Astrocyte (in vitro differentiated cells and primary cell): ENCODE measurements around the gene NOBOX.
"Not testable (repeated sequence)": the region's sequence is repeated elsewhere in the genome, so short reads cannot be mapped to it uniquely, and the experiment has no call there.

ENCODE experiments used
- CTCF ChIP-seq: IDR thresholded peaks from 2 replicates; pipeline ENCODE4 v1.5.1; 2011; ENCODE audit warnings: low read depth, mild to moderate bottlenecking, inconsistent platforms, low read length, moderate library complexity; ENCODE audit not compliant: insufficient read depth
- EZH2 ChIP-seq: IDR thresholded peaks from 2 replicates; pipeline ENCODE4 v1.6.1; 2012; ENCODE audit warnings: mild to moderate bottlenecking, low read length, inconsistent platforms; ENCODE audit not compliant: insufficient read depth

GRCh38 chr7:144348625-144349024, 54.9 kb downstream of the NOBOX start:
- TF ChIP-seq CTCF, EZH2: not testable (repeated sequence)
